PFSK-1 (cell line): ENCODE results near the gene MFSD11.

ENCODE experiments used
- FOXP2 ChIP-seq: optimal IDR thresholded peaks from 2 replicates; pipeline ENCODE3; 2011; ENCODE audit warnings: borderline replicate concordance, control low read depth, inconsistent platforms; ENCODE audit not compliant: insufficient read depth; ENCODE audit errors: extremely low read length, extremely low read depth
- POLR2AphosphoS5 ChIP-seq: IDR thresholded peaks from 2 replicates; pipeline ENCODE4 v1.6.1; 2012; ENCODE audit warnings: low read depth, mild to moderate bottlenecking, control low read depth, low read length, moderate library complexity
- SIN3A ChIP-seq: IDR thresholded peaks from 2 replicates; pipeline ENCODE4 v1.6.1; 2012; ENCODE audit warnings: mild to moderate bottlenecking, low read length, moderate library complexity, borderline replicate concordance; ENCODE audit not compliant: insufficient read depth
- TAF1 ChIP-seq: IDR thresholded peaks from 2 replicates; pipeline ENCODE4 v1.6.1; 2012; ENCODE audit warnings: low read length, control low read depth, borderline replicate concordance; ENCODE audit not compliant: insufficient read depth
- TF ChIP-seq, protein P1 (sequence below), 2 experiments: IDR thresholded peaks; 2 replicates each; pipeline versions ENCODE4 v1.6.1 to v1.8.0; 2011 to 2012; ENCODE audit warnings: low read depth in 2 of 2, low read length in 2 of 2, control low read depth in 1 of 2, inconsistent platforms in 1 of 2, mild to moderate bottlenecking in 1 of 2, moderate library complexity in 1 of 2; ENCODE audit not compliant: insufficient read depth in 1 of 2

The MFSD11 gene

GRCh38 chr17:76789235-76789788 lies 51.4 kb downstream of the MFSD11 start:
- TF ChIP-seq SIN3A (no peak), POLR2AphosphoS5 (no peak)

GRCh38 chr17:76791053-76791980 lies 53.4 kb downstream of the MFSD11 start:
- peak; percentile 42 for TF ChIP-seq FOXP2
- TF ChIP-seq, protein P1, sequence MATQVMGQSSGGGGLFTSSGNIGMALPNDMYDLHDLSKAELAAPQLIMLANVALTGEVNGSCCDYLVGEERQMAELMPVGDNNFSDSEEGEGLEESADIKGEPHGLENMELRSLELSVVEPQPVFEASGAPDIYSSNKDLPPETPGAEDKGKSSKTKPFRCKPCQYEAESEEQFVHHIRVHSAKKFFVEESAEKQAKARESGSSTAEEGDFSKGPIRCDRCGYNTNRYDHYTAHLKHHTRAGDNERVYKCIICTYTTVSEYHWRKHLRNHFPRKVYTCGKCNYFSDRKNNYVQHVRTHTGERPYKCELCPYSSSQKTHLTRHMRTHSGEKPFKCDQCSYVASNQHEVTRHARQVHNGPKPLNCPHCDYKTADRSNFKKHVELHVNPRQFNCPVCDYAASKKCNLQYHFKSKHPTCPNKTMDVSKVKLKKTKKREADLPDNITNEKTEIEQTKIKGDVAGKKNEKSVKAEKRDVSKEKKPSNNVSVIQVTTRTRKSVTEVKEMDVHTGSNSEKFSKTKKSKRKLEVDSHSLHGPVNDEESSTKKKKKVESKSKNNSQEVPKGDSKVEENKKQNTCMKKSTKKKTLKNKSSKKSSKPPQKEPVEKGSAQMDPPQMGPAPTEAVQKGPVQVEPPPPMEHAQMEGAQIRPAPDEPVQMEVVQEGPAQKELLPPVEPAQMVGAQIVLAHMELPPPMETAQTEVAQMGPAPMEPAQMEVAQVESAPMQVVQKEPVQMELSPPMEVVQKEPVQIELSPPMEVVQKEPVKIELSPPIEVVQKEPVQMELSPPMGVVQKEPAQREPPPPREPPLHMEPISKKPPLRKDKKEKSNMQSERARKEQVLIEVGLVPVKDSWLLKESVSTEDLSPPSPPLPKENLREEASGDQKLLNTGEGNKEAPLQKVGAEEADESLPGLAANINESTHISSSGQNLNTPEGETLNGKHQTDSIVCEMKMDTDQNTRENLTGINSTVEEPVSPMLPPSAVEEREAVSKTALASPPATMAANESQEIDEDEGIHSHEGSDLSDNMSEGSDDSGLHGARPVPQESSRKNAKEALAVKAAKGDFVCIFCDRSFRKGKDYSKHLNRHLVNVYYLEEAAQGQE (IDR thresholded peaks at IDR 0.05; ENCODE audit: insufficient read depth in 1 of 2, low read depth in 2 of 2, low read length in 2 of 2): no peak
- TF ChIP-seq TAF1: no peak
- TF ChIP-seq POLR2AphosphoS5: no peak
- no peak for TF ChIP-seq SIN3A

GRCh38 chr17:76792348-76792747 lies 54.4 kb downstream of the MFSD11 start:
- TF ChIP-seq SIN3A (no peak), POLR2AphosphoS5 (no peak), FOXP2 (no peak), TAF1 (no peak)
- TF ChIP-seq, protein P1 (IDR thresholded peaks at IDR 0.05; ENCODE audit: insufficient read depth in 1 of 2, low read depth in 2 of 2, low read length in 2 of 2): no peak

DNA sequence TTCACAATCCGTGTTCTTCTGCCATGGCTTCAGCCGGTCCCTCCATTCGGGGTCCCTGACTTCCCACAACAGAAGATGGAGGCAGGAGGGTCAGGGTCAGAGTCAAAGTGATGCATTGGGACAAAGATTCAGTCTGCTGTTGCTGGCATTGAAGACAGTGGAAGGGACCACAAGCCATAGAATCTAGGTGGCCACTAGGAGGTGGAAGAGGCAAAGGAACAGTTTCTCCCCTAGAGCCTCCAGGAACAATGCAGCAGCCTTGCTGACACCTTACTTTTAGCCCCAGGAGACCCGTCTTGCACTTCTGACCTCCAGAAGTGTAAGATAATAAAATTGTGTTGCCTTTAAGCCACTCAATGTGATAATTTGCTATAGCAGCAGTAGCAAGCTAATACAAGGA lies 55.9 kb downstream of the MFSD11 start:
- TF ChIP-seq SIN3A (no peak), TAF1 (no peak), POLR2AphosphoS5 (no peak), FOXP2 (no peak)
- TF ChIP-seq, protein P1 (IDR thresholded peaks at IDR 0.05; ENCODE audit: insufficient read depth in 1 of 2, low read depth in 2 of 2, low read length in 2 of 2): no peak

DNA sequence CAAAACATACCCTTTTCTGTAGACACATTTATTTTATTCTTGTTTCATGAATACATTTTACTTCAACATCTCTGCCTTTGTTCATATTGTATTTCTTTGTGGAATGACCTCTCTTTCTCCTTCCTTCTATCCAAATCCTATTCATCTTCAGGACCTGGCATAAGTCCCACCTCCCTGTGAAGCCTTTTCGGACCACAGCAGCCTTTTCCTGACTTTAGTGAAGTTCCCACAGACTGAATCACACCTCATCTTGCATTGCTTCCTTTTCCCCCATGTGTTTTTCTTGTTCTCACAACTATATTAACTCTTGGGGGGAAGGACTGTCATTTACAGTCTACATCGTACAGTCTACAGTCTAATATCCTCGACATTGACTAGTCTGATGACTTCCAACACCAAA lies 58.2 kb downstream of the MFSD11 start:
- TF ChIP-seq SIN3A (no peak), POLR2AphosphoS5 (no peak), FOXP2 (no peak), TAF1 (no peak)
- TF ChIP-seq, protein P1 (IDR thresholded peaks at IDR 0.05; ENCODE audit: insufficient read depth in 1 of 2, low read depth in 2 of 2, low read length in 2 of 2): no peak
